VCaP (cell line): Measurements from ENCODE around the gene NUAK1.

Experiments used
- H3K27ac ChIP-seq: fragments of 450-650 bp; 2 replicates; pipeline ENCODE4 v1.5.1; 2017
- TF ChIP-seq, protein P1 (sequence below): fragments of 450-650 bp; conservative IDR thresholded peaks from 2 replicates; pipeline ENCODE4 v1.5.1; 2017; ENCODE audit warnings: mild to moderate bottlenecking, moderate library complexity

The NUAK1 gene

DNA sequence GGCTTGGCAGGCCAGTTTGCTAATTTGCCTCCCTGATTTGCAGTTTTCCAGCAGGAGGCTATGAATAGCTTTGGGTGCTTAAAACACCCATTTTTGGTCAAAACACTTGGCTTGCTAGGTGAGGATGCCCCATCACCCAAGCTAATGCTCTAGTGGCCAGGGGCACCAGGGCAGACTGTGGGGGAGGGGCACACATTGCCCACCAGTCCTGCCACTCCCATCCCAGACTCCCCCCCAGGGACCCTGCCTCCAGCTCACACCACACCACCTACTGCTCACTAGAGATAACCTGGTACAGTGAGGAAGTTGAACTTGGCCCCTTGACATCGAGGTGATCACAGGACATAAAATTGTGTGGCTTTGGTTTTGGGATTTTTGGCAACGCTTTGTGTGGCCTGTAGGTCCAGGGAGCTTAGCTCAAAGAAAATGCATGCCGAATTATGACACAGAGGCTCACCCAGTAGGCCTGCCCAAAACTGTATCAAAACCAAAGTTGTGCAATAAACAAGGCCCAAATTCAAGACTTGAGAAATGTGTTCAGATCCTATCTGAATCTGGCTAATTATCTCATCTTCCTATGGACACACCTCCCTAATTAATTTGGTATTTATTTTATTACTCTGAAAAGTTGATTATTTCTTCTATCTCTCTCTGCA is 4.3 kb downstream of the NUAK1 start:
- no peak overlapping the region for H3K27ac ChIP-seq
- TF ChIP-seq, protein P1, sequence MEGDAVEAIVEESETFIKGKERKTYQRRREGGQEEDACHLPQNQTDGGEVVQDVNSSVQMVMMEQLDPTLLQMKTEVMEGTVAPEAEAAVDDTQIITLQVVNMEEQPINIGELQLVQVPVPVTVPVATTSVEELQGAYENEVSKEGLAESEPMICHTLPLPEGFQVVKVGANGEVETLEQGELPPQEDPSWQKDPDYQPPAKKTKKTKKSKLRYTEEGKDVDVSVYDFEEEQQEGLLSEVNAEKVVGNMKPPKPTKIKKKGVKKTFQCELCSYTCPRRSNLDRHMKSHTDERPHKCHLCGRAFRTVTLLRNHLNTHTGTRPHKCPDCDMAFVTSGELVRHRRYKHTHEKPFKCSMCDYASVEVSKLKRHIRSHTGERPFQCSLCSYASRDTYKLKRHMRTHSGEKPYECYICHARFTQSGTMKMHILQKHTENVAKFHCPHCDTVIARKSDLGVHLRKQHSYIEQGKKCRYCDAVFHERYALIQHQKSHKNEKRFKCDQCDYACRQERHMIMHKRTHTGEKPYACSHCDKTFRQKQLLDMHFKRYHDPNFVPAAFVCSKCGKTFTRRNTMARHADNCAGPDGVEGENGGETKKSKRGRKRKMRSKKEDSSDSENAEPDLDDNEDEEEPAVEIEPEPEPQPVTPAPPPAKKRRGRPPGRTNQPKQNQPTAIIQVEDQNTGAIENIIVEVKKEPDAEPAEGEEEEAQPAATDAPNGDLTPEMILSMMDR: no peak

DNA sequence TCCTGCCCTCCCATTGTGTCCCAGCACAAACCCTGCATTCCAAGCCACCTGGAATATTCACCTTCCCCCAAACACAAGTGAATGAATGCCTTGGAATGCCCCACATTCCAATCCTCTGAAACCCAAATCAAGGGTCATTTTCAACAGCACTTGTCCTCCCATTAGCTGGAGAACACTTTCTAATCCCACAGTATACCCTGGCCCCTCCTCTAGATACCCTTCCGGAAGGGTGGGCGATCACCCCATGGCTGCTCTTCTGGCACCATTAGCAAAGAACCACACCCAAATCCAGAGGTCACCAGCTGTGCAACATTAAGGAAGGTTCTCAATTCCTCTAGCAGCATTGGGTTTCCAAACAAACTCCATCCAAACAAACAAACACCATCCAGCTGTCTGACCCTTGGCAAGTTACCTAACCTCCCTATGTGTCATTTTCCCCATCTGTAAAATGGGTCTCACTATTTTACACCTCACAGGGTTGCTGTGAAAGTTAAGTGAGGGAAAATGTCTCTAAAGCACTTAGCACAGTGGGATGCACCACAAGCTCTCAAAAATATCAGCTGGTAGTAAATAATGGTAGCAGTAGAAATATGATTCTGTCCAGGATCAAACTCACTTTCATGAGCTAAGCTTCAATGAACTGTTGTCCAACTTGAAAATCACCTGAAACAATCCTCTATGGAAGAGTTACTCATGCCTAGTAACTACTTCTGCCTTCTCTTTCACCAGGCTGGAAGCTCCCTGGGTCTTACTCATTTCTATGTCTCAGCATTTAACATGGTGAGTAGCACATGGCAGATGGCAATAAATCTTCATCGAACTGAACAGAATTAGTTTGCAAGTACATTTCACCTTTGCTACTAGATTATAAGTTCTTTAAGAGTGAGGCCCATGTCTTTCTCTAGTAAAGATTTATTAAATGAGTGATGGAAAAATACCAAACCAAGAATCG is 5.3 kb downstream of the NUAK1 start:
- H3K27ac ChIP-seq: no peak overlapping the region

DNA sequence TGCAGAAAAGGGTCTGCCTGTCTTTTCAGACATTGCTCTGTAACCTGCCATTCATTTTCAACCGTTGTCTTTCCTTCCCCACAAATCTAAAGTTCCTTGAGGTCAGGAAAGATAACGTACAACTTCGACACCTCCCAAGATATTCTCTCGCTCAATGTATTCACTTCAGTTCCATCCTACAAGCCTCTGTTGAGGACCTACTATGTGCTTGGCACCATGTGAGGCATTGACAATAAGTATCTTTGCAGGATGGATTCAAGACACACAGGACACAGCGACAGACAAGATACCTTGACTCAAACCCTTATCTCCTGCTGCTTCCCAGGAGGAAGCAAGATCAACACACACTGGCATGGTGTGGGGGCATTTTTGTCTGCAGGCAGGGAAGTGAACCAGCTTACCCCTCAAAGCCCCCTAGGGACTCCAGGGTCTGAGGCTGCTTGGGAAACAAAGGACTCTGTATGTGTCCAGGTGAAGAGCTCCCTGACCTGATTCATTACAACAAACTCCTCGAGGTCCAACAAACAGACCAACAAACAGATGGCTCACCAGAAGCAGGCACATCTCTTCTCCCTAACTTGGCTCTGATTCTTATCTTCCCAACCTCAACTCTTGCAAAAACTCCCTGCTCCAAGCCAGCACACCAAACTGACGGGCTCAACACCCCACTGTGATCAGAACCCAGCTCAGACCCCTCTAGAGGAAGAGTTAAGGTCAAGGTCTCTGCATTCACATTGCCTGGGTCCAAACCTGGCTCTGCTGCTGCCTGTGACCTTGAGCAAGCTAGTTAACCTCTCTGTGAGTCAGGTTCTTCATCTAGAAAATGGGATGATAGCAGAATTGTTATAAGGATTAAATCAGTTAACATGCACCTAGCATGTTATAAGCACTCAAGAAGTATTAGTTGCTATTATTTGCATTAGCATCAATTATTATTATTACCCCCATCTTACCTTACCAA is 6.3 kb downstream of the NUAK1 start:
- H3K27ac ChIP-seq: no peak overlapping the region
- TF ChIP-seq, protein P1: no peak

More for the DNA sequence above, 5.3 kb downstream of the NUAK1 start:
- TF ChIP-seq, protein P1: no peak

DNA sequence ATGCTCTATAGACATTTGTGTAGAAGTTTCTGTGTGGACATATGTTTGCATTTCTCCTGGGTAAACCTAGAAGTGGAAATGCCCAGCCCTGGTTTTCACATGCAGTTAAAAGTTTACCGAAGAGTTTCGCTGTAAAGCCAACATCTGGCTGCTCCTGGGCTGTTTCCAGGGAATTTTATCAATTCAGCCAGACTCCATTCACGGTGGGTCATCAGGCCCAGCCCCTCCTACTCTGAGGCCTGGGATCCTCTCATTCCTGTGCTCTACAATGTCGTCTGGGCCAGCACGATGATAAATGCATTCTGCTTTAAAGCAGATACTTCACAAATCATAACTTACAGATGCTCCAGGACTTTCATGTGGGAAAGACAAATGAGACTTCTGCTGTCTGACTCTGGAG is 7.1 kb downstream of the NUAK1 start:
- TF ChIP-seq, protein P1: no peak

DNA sequence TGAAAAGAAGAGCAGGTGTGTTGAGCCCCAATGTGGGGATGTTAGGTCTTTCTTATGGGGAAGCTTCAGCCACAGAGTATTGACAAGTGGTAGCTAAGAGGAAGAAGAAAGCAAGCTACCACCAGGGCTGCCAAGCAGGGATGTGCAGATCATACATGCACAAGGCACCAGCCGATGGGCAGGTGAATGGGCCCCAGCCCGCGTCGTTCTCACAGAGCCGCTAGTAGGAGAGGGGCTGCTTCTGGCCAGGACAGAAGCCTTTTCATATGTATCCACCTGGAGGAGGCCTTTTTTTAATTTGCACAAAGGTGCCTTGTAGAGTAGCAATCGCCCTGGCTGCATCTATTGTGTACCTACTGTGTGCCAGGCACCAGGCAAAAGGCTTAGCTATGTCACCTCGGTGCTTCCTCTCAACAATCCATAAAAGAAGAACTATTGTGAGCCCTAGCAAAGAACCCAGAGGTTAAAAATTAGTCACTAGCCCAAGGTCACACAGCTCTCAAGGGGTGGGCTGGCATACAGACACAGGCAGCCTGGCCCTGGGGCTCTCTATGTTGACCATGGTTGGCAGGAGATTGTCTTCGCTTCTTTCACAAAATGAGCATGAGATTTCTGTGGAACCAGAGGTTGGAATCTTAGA is 8.2 kb downstream of the NUAK1 start:
- H3K27ac ChIP-seq: no peak overlapping the region
- TF ChIP-seq, protein P1: no peak

More for the DNA sequence above, 7.1 kb downstream of the NUAK1 start:
- no peak overlapping the region for H3K27ac ChIP-seq

DNA sequence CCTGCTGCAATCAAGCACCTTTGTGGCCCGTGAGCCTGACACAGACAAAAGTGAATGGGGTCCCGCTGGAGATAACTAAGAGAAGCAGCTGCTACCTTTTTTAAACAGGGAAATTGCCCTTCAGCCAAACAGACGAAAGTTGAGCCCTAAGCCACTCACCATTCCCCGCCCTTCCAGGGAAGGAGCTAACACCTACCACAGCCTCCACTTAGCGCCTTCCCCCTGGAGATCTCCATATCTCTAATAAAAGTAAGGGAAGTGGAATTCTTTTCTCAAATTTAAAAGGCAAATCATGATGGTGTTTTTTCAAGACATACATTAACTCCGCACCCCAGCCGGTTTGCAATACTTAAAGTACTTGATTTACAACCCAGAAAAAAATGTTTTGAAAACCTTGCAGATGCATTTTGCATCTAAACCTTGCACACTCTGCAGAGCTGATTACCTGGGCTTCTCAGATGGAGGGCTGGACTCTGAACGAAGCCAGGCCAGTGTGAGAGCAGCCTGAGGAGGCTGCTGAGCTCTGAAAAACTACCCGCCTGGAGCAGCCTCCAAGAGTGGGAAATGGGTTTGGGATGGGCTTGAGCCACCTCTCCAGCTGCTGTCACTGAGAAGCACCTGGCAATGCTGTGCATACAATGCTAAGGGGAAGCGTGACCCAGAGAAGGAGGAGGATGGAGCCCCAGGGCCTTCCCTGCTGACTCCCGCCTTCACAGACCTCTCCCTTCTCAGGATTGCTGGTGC is 10.0 kb downstream of the NUAK1 start:
- TF ChIP-seq, protein P1: no peak

More for the DNA sequence above, 10.0 kb downstream of the NUAK1 start:
- no peak overlapping the region for H3K27ac ChIP-seq
